NT2/D1 (cell line): Measurements from ENCODE around the gene NPIPB9.
"Not testable (repeated sequence)": the region's sequence is repeated elsewhere in the genome, so short reads cannot be mapped to it uniquely, and the experiment has no call there.

ENCODE experiments used
- SUZ12 ChIP-seq: IDR thresholded peaks from 2 replicates; pipeline ENCODE4 v1.6.1; 2011; ENCODE audit not compliant: insufficient read length, insufficient read depth; ENCODE audit errors: extremely low read depth
- YY1 ChIP-seq: IDR thresholded peaks from 2 replicates; pipeline ENCODE4 v1.6.1; 2011; ENCODE audit not compliant: insufficient read length, insufficient read depth

GRCh38 chr16:28722852-28723650 is 28.5 kb upstream of the NPIPB9 start:
- not testable (repeated sequence) for TF ChIP-seq SUZ12, YY1
